Urinary bladder (tissue), 4 donors: ENCODE data around the gene ADSL. TPM values are rescaled to one million over a fixed set of nuclear protein-coding genes. Genes with fewer than 3 reads are reported as not detected.

ENCODE experiments used
- DNase-seq: peaks from one replicate; pipeline ENCODE4 v3.0.0-alpha.2; 2015; ENCODE audit errors: extremely low spot score
- H3K27ac ChIP-seq: one replicate; pipeline ENCODE4 v1.5.1; 2013; ENCODE audit warnings: low read depth, mild to moderate bottlenecking, moderate library complexity
- H3K36me3 ChIP-seq: one replicate; pipeline ENCODE4 v1.6.1; 2013; ENCODE audit warnings: mild to moderate bottlenecking, moderate library complexity; ENCODE audit not compliant: insufficient read depth
- H3K4me1 ChIP-seq: one replicate; pipeline ENCODE4 v1.6.1; 2013; ENCODE audit warnings: mild to moderate bottlenecking, moderate library complexity; ENCODE audit not compliant: insufficient read depth
- H3K4me3 ChIP-seq: one replicate; pipeline ENCODE4 v1.5.1; 2013; ENCODE audit warnings: low read depth, low read length
- WGBS: extraction: QIAGEN DNeasy Blood & Tissue Kit; methylation state at CpG from one replicate; pipeline ENCODE4 v1.1.7; 2013; 5-methylcytosine and 5-hydroxymethylcytosine counted together
- polyA plus RNA-seq: library from polyadenylated mRNA; stranded (reverse); fragments of 200-250 nt; gene quantifications from one replicate; pipeline ENCODE4 v1.2.3, GENCODE V29; 2013
- total RNA-seq: library from RNA; depleted of rRNA; stranded (reverse); fragments of >200 nt; gene quantifications from one replicate; pipeline ENCODE4 v1.2.3, GENCODE V29; 2014
- donor health status: healthy with polysubstance abuse.
- donor health status: healthy.

The ADSL gene
- total and polyA plus RNA-seq, 2 donors, result 59.8 to 76.3 TPM

- WGBS, result 93% methylated on average over 10 of the region's 10 CpGs
- Histone ChIP-seq H3K4me3 (no peak overlapping the region), H3K27ac (no peak overlapping the region), H3K4me1 (no peaks in the 10 kb centered on the region), H3K36me3 (peaks cover 1% of the 10 kb centered on the region)
- no peak for DNase-seq
These were observed 69.9 kb downstream of the ADSL start for GRCh38 chr22:40416267-40416570.

- Histone ChIP-seq H3K4me3 (no peak overlapping the region), H3K27ac (no peak overlapping the region), H3K4me1 (no peaks in the 10 kb centered on the region), H3K36me3 (peaks cover 1% of the 10 kb centered on the region)
- 92% methylated on average over 11 of the region's 11 CpGs for WGBS
- no peak for DNase-seq
These were observed 70.3 kb downstream of the ADSL start for GRCh38 chr22:40416636-40417035.

- no peak for DNase-seq
- H3K27ac ChIP-seq, result no peak overlapping the region
- H3K4me1 ChIP-seq, result no peaks in the 10 kb centered on the region
- 94% methylated on average over 8 of the region's 8 CpGs for WGBS
- H3K36me3 ChIP-seq, result peaks cover 1% of the 10 kb centered on the region
- H3K4me3 ChIP-seq, result no peak overlapping the region
These were observed 70.7 kb downstream of the ADSL start for GRCh38 chr22:40417041-40417440.

- Histone ChIP-seq H3K4me3 (no peak overlapping the region), H3K36me3 (peaks cover 1% of the 10 kb centered on the region), H3K27ac (no peak overlapping the region), H3K4me1 (no peaks in the 10 kb centered on the region)
- DNase-seq, result no peak
- 91% methylated on average over 5 of the region's 5 CpGs for WGBS
These were observed 71.6 kb downstream of the ADSL start for GRCh38 chr22:40417881-40418280.

- no peak for DNase-seq
- Histone ChIP-seq H3K4me1 (no peaks in the 10 kb centered on the region), H3K36me3 (peaks cover 1% of the 10 kb centered on the region), H3K27ac (no peak overlapping the region), H3K4me3 (no peak overlapping the region)
- 59% methylated on average over 42 of the region's 42 CpGs for WGBS
These were observed 72.3 kb downstream of the ADSL start for GRCh38 chr22:40418366-40419201.

- Histone ChIP-seq H3K27ac (no peak overlapping the region), H3K36me3 (peaks cover 1% of the 10 kb centered on the region)
- DNase-seq, result no peak
These were observed 73.4 kb downstream of the ADSL start for GRCh38 chr22:40419718-40420117.

GRCh38 chr22:40420341-40421081 is 74.2 kb downstream of the ADSL start:
- H3K4me1 ChIP-seq, result no peaks in the 10 kb centered on the region
- 91% methylated on average over 18 of the region's 18 CpGs for WGBS
- no peak for DNase-seq
- no peak overlapping the region for H3K4me3 ChIP-seq
- H3K36me3 ChIP-seq, result peaks cover 1% of the 10 kb centered on the region
- H3K27ac ChIP-seq, result no peak overlapping the region

More at GRCh38 chr22:40419718-40420117, 73.4 kb downstream of the ADSL start:
- Histone ChIP-seq H3K4me1 (no peaks in the 10 kb centered on the region), H3K4me3 (no peak overlapping the region)
- WGBS, result 88% methylated on average over 8 of the region's 8 CpGs

GRCh38 chr22:40421082-40421350 is 74.7 kb downstream of the ADSL start:
- no peak overlapping the region for H3K4me3 ChIP-seq
- H3K4me1 ChIP-seq, result no peaks in the 10 kb centered on the region
- WGBS, result 95% methylated on average over 4 of the region's 4 CpGs
- H3K27ac ChIP-seq, result no peak overlapping the region
- DNase-seq, result no peak
- peaks cover 1% of the 10 kb centered on the region for H3K36me3 ChIP-seq

- H3K4me1 ChIP-seq, result no peaks in the 10 kb centered on the region
- no peak overlapping the region for H3K27ac ChIP-seq
- no peak for DNase-seq
- H3K36me3 ChIP-seq, result no peaks in the 10 kb centered on the region
- H3K4me3 ChIP-seq, result no peak overlapping the region
- WGBS, result 100% methylated on average over 1 of the region's 1 CpG
These were observed 75.6 kb downstream of the ADSL start for GRCh38 chr22:40421941-40422340.

- 94% methylated on average over 9 of the region's 9 CpGs for WGBS
- no peak for DNase-seq
- Histone ChIP-seq H3K4me1 (no peaks in the 10 kb centered on the region), H3K36me3 (no peaks in the 10 kb centered on the region), H3K27ac (no peak overlapping the region), H3K4me3 (no peak overlapping the region)
These were observed 76.4 kb downstream of the ADSL start for GRCh38 chr22:40422558-40423309.

- H3K4me1 ChIP-seq, result no peaks in the 10 kb centered on the region
- no peak overlapping the region for H3K4me3 ChIP-seq
- DNase-seq, result no peak
- H3K27ac ChIP-seq, result no peak overlapping the region
- WGBS, result 86% methylated on average over 5 of the region's 5 CpGs
- H3K36me3 ChIP-seq, result no peaks in the 10 kb centered on the region
These were observed 77.0 kb downstream of the ADSL start for GRCh38 chr22:40423310-40423688.

- no peak for DNase-seq
- WGBS, result 91% methylated on average over 17 of the region's 17 CpGs
- H3K4me1 ChIP-seq, result no peaks in the 10 kb centered on the region
- no peak overlapping the region for H3K27ac ChIP-seq
- H3K4me3 ChIP-seq, result no peak overlapping the region
- H3K36me3 ChIP-seq, result no peaks in the 10 kb centered on the region
These were observed 77.8 kb downstream of the ADSL start for GRCh38 chr22:40423882-40424640.

- WGBS, result 93% methylated on average over 5 of the region's 5 CpGs
- no peaks in the 10 kb centered on the region for H3K36me3 ChIP-seq
These were observed 78.8 kb downstream of the ADSL start for GRCh38 chr22:40425082-40425481.

More at GRCh38 chr22:40425082-40425481, 78.8 kb downstream of the ADSL start:
- Histone ChIP-seq H3K4me3 (no peak overlapping the region), H3K27ac (no peak overlapping the region), H3K4me1 (no peaks in the 10 kb centered on the region)
- no peak for DNase-seq
